Small intestine (tissue), 7 donors: ENCODE results near the gene AP4E1. TPM values are rescaled to one million over a fixed set of nuclear protein-coding genes. Genes with fewer than 3 reads are reported as not detected.

ENCODE experiments used
- DNase-seq, 2 donors: peaks; one replicate each; pipeline versions ENCODE4 v3.0.0 to v3.0.0-alpha.2; 2013
- FAIRE-seq: peaks from 2 replicates; lab custom pipeline; 2012; peaks lifted over from hg19 to GRCh38; lab: Jason Lieb, UNC
- H3K27ac ChIP-seq, 3 donors: one replicate each; pipeline ENCODE4 v1.5.1; 2013; ENCODE audit warnings: low read length in 2 of 3, mild to moderate bottlenecking in 2 of 3, control low read depth in 1 of 3, inconsistent platforms in 1 of 3, low read depth in 1 of 3, moderate library complexity in 1 of 3
- H3K27me3 ChIP-seq, 3 donors: one replicate each; pipeline ENCODE4 v1.6.1; 2013; ENCODE audit warnings: low read length in 3 of 3, inconsistent platforms in 1 of 3; ENCODE audit not compliant: control insufficient read depth in 3 of 3, insufficient read depth in 3 of 3
- H3K36me3 ChIP-seq, 3 donors: one replicate each; pipeline ENCODE4 v1.6.1; 2013; ENCODE audit warnings: low read length in 3 of 3, inconsistent platforms in 1 of 3, low read depth in 1 of 3, mild to moderate bottlenecking in 1 of 3, moderate library complexity in 1 of 3; ENCODE audit not compliant: control insufficient read depth in 3 of 3, insufficient read depth in 2 of 3
- H3K4me1 ChIP-seq, 3 donors: one replicate each; pipeline ENCODE4 v1.6.1; 2013; ENCODE audit warnings: low read length in 2 of 3, inconsistent platforms in 1 of 3, low read depth in 1 of 3, mild to moderate bottlenecking in 1 of 3, moderate library complexity in 1 of 3; ENCODE audit not compliant: control insufficient read depth in 3 of 3, insufficient read depth in 2 of 3
- H3K4me3 ChIP-seq, 3 donors: one replicate each; pipeline ENCODE4 v1.5.1; 2013; ENCODE audit warnings: low read length in 3 of 3, control low read depth in 1 of 3, inconsistent platforms in 1 of 3, low read depth in 1 of 3, mild to moderate bottlenecking in 1 of 3, moderate library complexity in 1 of 3
- H3K9me3 ChIP-seq, 2 donors: one replicate each; pipeline ENCODE4 v1.6.1; 2013; ENCODE audit warnings: low read depth in 1 of 2, low read length in 1 of 2; ENCODE audit not compliant: control insufficient read depth in 2 of 2, insufficient read depth in 1 of 2
- WGBS, 3 donors: extraction: QIAGEN DNeasy Blood & Tissue Kit; methylation state at CpG; one replicate each; pipeline ENCODE4 v1.1.7; 2013; 5-methylcytosine and 5-hydroxymethylcytosine counted together
- polyA plus RNA-seq, 4 donors: library from polyadenylated mRNA; stranded (reverse) in 3 of 4; unstranded in 1 of 4; fragments of 200-250 nt in 3 of 4; fragments of 120-200 nt in 1 of 4; gene quantifications; one replicate each; pipeline versions ENCODE4 v1.2.1 to v1.2.3, GENCODE V29; 2013
- donor health status: healthy with polysubstance abuse.
- donor health status: control.
- donor health status: control.
- donor health status: Bipolar disorder and iron deficiency.
- donor health status: healthy.

AP4E1 gene
- polyA plus RNA-seq, 4 donors = 3.0 to 7.5 (median 3.7) TPM

- FAIRE-seq (no peak), DNase-seq (no peak)
- Histone ChIP-seq H3K36me3 (peaks cover 3 to 26% (median 10%) of the 10 kb centered on the region in 3 donors), H3K9me3 (peaks cover 2 to 37% of the 10 kb centered on the region in 2 donors), H3K27ac (no peak overlapping the region), H3K4me1 (no peaks in the 10 kb centered on the region), H3K4me3 (no peak overlapping the region), H3K27me3 (no peaks in the 10 kb centered on the region)
- WGBS, 3 donors = 97 to 100% (median 98%) methylated on average over 2 of the region's 2 CpGs
These were observed 59.9 kb downstream of the AP4E1 start for GRCh38 chr15:50968353-50968752.

GRCh38 chr15:50970524-50970923 lies 62.0 kb downstream of the AP4E1 start:
- H3K36me3 ChIP-seq = peaks cover 3 to 25% (median 10%) of the 10 kb centered on the region in 3 donors
- H3K27me3 ChIP-seq = no peaks in the 10 kb centered on the region
- H3K27ac ChIP-seq = no peak overlapping the region
- H3K4me1 ChIP-seq = no peaks in the 10 kb centered on the region
- 87 to 92% (median 88%) methylated on average over 2 of the region's 2 CpGs for WGBS, 3 donors
- peaks cover 2 to 30% of the 10 kb centered on the region in 2 donors for H3K9me3 ChIP-seq
- DNase-seq = no peak
- H3K4me3 ChIP-seq = no peak overlapping the region
- no peak for FAIRE-seq

- Histone ChIP-seq H3K27me3 (no peaks in the 10 kb centered on the region), H3K9me3 (peaks cover 2 to 28% of the 10 kb centered on the region in 2 donors), H3K4me1 (no peaks in the 10 kb centered on the region), H3K36me3 (peaks cover 3 to 27% (median 10%) of the 10 kb centered on the region in 3 donors), H3K27ac (no peak overlapping the region), H3K4me3 (no peak overlapping the region)
- no peak for DNase-seq
- FAIRE-seq = no peak
These were observed 62.6 kb downstream of the AP4E1 start for GRCh38 chr15:50971115-50971514.

GRCh38 chr15:50971542-50971941 lies 63.1 kb downstream of the AP4E1 start:
- H3K9me3 ChIP-seq = peaks cover 2 to 28% of the 10 kb centered on the region in 2 donors
- DNase-seq = no peak
- H3K4me3 ChIP-seq = no peak overlapping the region
- H3K27ac ChIP-seq = no peak overlapping the region
- H3K27me3 ChIP-seq = no peaks in the 10 kb centered on the region
- FAIRE-seq = no peak
- H3K36me3 ChIP-seq = peaks cover 3 to 27% (median 10%) of the 10 kb centered on the region in 3 donors
- no peaks in the 10 kb centered on the region for H3K4me1 ChIP-seq

- H3K27me3 ChIP-seq = no peaks in the 10 kb centered on the region
- no peaks in the 10 kb centered on the region for H3K4me1 ChIP-seq
- DNase-seq (no peak), FAIRE-seq (no peak)
- no peak overlapping the region for H3K27ac ChIP-seq
- WGBS, 3 donors = 83 to 94% (median 88%) methylated on average over 4 of the region's 4 CpGs
- H3K4me3 ChIP-seq = no peak overlapping the region
- H3K36me3 ChIP-seq = peaks cover 3 to 19% (median 10%) of the 10 kb centered on the region in 3 donors
- H3K9me3 ChIP-seq = peaks cover 2 to 22% of the 10 kb centered on the region in 2 donors
These were observed 65.1 kb downstream of the AP4E1 start for GRCh38 chr15:50973605-50974004.

- 52 to 95% (median 81%) methylated on average over 2 of the region's 2 CpGs for WGBS, 3 donors
- Histone ChIP-seq H3K4me3 (no peak overlapping the region), H3K36me3 (peaks cover 0 to 26% (median 7%) of the 10 kb centered on the region in 3 donors), H3K27ac (no peak overlapping the region), H3K4me1 (no peaks in the 10 kb centered on the region), H3K9me3 (peaks cover 2 to 13% of the 10 kb centered on the region in 2 donors), H3K27me3 (no peaks in the 10 kb centered on the region)
- DNase-seq (no peak), FAIRE-seq (no peak)
These were observed 68.7 kb downstream of the AP4E1 start for GRCh38 chr15:50977162-50977561.

GRCh38 chr15:50978580-50978979 lies 70.1 kb downstream of the AP4E1 start:
- FAIRE-seq (no peak), DNase-seq (no peak)
- Histone ChIP-seq H3K27me3 (no peaks in the 10 kb centered on the region), H3K4me3 (no peak overlapping the region), H3K36me3 (peaks cover 0 to 21% (median 6%) of the 10 kb centered on the region in 3 donors), H3K9me3 (peaks cover 0 to 7% of the 10 kb centered on the region in 2 donors), H3K4me1 (no peaks in the 10 kb centered on the region), H3K27ac (no peak overlapping the region)
- WGBS, 3 donors = 95 to 99% (median 98%) methylated on average over 4 of the region's 4 CpGs

- H3K27me3 ChIP-seq = no peaks in the 10 kb centered on the region
- FAIRE-seq = no peak
- 90 to 94% (median 94%) methylated on average over 1 of the region's 1 CpG for WGBS, 3 donors
These were observed 70.6 kb downstream of the AP4E1 start for GRCh38 chr15:50979041-50979440.

GRCh38 chr15:50993598-50993997 lies 85.1 kb downstream of the AP4E1 start:
- peaks cover 2 to 12% (median 9%) of the 10 kb centered on the region in 3 donors for H3K36me3 ChIP-seq
- FAIRE-seq (no peak), DNase-seq (no peak)

More at GRCh38 chr15:50979041-50979440, 70.6 kb downstream of the AP4E1 start:
- Histone ChIP-seq H3K27ac (no peak overlapping the region), H3K4me3 (no peak overlapping the region), H3K9me3 (peaks cover 0 to 9% of the 10 kb centered on the region in 2 donors), H3K4me1 (no peaks in the 10 kb centered on the region), H3K36me3 (peaks cover 0 to 21% (median 6%) of the 10 kb centered on the region in 3 donors)
- no peak for DNase-seq

More at GRCh38 chr15:50993598-50993997, 85.1 kb downstream of the AP4E1 start:
- Histone ChIP-seq H3K27me3 (no peaks in the 10 kb centered on the region), H3K4me3 (no peak overlapping the region), H3K9me3 (no peaks in the 10 kb centered on the region), H3K4me1 (no peaks in the 10 kb centered on the region), H3K27ac (no peak overlapping the region)
- WGBS, 3 donors = 83 to 97% (median 84%) methylated on average over 4 of the region's 4 CpGs
